ENCODE data around the gene TENT5C.

The TENT5C gene

DNA sequence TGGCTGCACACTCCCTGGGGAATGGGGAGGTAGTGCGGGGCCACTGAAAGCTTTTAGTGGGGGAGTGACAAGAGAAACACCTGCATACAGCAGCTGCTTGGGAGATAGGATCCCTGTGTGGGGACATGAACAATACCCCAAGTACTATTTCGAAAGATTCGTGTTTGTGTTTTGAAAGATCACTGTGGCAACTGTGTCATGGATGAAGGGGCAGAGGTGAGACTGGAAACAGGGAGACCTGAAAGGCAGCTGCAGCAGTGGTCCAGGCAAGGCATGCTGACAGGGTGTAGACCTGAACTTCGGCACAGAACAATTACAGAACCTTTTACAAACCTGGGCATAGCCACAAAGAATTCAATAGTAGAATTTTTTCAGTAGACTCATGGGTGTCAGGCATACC is 32.9 kb downstream of the TENT5C start:
- no peak for FAIRE-seq

DNA sequence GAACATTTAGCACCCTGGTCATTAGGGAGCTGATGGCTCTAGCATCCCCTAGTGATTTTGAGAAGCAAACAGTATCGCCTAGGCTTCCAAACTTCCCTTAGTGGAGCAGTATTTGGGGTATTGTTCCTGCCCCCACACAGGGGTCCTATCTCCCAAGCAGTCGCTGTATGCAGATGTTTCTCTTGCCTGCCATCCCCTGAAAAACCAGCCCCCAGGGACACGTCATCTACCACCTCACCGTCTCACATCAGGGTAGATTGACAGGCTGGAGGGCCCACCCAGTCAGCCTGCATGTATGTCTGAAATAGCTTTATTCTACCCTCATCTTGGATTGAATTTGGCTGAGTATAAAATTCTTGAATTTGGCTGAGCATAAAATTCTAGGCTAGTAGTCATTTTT is 33.9 kb downstream of the TENT5C start:
- FAIRE-seq = no peak

DNA sequence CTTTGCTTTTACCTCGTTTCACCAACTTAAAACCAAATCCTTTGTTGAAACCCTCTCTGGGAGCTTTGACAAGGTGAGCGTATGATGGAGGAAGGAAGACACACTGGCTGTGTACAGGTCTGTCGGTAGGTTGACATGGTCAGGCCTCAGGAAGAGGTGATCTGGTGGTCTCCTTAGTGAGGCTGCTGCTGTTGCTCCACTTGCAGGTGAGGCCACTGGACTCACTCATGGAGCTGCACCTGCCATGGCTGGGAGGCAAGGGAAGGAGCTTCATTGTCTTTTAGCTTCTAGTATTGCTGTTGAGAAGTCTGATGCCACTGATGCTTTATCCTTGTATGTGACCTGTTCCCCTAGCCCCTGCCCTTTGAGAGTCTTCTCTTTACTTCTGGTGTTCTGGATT is 35.7 kb downstream of the TENT5C start:
- no peak for FAIRE-seq

DNA sequence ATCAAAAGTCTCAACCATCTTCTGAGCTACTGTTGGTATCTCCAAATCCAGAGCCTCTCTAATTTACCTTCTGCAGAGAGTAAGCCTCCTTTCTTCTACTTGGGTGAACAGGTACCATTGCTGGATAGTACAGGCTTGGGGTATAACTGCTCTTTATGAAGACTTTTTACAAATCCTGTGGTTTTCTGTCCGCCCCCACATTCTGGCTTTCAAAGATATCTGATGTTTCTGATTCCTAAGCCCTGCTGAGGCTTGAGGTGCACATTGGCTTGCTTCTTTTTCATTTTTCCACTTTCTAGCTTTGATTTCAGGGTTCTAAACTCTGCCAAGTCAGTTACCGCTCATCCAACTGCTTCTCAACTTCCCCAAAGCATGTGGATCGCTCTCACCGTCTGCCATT is 37.1 kb downstream of the TENT5C start:
- no peak for FAIRE-seq

DNA sequence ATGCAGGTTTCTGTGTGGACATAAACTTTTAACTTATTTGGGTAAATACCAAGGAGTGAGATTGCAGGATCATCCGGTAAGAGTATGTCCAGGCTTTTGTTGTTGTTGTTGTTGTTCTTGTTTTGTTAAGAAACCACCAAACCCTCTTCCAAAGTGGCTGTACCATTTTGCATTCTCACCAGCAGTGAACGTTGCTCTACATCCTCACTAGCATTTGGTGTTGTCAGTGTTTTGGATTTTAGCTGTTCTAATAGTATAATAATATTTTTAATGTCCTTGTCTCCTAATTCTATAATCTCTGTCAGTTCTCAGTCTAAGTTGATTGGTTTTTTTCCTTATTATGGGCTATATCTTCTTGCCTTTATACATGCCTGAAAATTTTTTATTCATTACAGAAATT is 37.8 kb downstream of the TENT5C start:
- FAIRE-seq = no peak

DNA sequence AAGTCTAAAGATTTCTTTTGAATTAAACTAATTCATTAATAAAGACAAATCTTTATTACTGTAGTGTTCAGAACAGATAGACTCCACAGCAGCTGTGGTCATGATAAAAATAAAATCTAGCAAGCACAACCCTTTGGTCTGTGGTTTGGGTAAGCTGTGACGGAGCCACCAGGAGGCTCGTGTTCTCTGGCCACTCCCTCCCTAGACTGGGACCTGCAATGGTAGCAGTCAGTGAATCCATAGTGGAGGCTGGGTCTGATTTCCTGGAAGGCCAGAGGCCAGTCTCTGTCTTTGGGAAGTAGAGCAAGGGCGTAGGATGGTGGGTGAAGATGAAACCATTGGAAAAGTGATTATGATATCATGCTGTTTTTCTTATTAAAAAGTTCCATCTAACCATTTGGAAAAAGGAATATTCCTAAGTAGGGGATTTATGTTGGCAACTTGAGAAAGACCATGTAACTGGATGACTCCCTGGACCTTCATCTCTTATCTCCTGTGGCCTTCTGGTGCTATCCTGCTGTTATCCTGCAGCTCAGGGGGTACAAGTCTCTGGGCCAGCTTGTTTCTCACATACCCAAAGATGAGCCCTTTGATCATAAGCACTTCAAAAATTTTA is 39.0 kb downstream of the TENT5C start:
- FAIRE-seq = no peak

DNA sequence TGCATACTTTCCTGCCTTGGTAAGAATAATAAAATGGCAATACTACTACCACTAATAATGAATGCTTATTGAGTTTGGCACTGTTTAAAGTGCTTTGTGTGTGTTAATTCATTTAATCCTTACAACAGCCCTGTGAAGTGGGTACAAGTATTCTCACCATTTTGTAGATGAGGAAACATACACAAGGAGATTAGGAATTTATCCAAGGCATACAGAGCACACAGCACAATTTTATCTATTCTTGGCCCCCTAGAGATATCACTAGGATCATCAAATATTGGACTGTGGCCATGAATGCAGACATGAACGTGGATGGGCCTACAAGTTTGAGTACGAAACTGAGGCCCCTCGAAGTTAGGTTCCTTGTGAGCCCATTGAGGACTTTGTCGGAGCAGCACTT is 39.5 kb downstream of the TENT5C start:
- no peak for FAIRE-seq

DNA sequence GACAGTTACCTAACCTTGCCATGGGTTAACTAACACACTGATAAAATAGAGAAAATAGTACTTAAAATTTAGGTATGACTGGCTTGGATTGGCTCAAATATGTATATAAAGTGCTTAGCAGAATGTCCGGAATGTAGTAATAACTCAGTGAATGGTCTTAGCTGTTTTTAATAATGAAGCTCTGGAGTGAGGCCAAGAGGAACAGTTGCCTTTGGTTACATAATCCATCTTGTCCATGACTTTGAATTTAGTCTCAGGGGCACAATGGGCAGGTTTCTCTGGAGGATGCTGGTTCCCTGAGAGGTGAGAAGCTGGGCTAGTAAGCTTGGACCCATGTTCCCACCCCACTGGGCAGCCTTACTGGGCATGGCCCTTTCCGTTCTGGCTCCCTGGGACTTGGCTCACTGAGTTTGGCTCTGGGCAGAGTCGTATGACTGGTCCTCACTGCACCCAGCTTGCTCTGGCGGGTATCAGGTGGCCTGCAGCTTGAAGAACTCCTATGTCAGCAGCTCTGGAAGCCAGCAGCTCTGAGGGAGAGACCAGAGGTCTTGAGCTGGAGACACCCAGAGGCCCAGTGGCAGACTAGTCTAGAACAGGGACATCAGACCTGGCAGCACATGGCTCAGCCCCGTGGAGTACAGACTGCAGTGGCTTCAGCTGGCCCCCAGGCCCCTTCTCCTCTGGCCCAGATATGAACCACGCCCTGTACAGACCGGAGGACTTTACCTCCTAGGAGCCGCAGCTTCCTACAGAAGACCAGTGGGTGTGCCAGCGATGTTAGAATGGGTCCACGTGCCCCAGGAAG is 40.4 kb downstream of the TENT5C start:
- FAIRE-seq = no peak

DNA sequence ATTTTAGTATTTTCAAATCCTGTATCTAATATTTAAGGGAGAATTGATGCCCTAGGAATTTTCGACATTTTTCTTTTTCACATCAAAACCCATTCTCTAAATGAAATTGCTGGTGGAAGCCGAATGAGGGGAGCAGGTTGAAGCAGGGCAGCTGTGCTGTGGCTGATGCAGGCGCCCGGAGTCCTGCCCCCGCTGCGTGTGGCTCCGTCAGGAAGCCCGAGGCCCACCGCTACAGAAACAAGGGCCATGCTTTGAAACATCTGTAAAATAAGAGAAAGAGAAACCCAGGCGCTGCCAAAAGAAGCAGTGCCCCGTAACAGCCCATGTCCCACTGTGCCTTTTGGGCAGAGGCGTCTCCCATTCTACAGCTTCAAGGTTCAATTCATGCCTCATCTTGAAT is 41.1 kb downstream of the TENT5C start:
- FAIRE-seq = no peak

DNA sequence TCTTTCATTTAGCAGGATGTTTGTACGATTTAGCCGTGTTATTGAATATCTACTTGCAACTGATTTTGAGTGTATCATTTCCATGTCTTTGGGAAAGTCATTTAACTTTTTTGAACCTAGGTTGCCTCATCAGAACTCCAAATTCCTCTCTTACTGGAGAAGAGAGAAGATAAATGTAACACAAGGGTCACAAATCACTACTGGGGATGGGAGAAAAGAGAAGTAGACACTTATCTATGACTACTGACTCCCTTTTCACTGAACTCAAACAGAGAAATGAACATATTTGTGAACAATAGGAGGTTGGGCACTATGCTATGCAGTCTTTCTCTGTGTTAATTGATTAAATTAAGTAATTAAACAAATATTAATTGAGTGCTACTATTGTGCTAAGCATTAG is 42.2 kb downstream of the TENT5C start:
- no peak for FAIRE-seq

DNA sequence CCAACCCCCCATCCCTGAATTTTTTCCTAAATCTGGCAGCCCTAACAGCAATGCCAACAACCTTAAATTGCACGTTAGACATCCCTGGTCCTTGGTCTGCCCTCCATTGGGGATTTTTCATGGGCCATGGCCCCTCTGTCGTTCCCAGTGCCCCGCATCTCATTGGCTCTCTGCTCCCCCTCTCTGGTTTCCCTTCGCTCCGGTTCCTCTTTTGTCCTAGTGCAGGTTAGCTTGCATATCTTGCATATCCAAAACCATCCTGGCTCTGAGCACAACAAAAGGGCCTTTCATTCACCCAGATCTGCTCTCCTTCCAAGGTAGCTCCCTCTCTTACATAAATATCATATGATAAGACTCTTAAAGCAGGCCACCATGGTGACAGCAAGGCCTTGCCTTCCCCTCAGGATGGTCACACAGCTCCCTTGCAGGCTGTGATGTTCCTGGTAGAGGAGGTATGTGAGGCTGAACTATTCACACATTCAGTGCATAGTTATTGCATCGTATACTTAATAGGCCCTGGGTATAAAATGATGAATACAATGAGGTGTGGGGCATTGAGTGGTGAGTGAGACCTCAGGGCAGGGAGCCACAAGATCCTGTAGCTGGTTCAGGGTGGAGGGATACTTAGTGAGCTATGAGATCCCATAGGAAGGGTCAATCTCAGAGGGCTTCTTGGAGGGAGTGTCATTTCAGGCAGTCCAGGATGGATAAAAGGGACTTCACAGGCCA is 45.2 kb downstream of the TENT5C start:
- FAIRE-seq = no peak

DNA sequence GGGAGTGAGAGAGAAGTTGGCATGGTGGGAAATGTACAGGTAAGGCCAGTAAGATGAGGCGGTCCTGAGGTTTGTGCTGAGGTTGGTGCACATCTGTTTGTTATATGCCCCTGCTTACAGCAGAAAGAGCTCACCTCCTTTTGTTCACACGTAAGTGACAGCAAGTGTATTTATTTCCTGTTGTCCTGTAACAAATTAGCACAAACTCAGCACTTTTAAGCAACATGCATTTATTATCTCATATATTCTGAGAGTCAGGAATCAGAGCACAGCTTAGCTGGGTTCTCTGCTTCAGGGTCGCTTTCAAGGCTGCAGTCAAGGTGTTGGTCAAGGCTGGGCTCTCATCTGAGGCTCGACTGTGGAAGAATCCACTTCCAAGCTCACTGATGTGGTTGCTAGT is 45.8 kb downstream of the TENT5C start:
- FAIRE-seq = no peak

DNA sequence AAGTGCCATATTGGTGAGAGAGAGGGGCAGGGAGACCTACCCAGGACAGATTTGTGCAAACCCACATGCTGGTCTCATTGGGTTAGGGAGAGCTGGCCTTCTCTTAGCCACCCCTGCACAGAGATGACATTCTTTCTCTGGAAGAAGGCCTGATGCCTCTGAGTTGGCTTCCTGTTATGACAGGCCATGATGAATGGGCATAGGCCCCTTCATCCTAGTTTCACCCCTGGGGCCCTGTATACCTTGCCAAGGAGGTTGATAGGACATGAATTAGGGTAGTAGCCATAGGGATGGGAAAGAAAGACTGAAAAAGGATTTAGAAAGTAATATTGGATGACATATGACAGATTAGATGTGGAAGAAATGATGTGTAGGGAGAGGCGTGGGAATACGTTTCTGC is 46.6 kb downstream of the TENT5C start:
- no peak for FAIRE-seq

DNA sequence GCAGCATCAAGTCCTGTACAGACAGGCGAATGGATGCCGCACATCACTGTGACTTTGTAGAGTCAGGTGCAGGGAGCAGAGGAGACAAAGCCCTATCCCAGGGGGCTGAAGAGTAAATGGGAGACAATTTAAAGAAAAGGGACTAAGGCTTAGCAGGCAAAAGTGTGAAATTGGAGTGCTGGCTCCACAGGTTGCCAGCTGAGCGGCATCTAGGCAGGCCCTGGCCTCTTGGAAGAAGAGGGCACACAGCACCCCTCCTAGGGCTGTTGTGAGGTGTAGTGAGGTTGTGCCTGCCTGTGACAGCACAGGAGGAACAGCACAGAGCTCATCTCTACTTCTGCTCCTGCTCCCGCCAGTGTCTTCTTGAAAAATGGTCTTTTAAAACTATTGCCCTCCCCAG is 47.3 kb downstream of the TENT5C start:
- no peak for FAIRE-seq

DNA sequence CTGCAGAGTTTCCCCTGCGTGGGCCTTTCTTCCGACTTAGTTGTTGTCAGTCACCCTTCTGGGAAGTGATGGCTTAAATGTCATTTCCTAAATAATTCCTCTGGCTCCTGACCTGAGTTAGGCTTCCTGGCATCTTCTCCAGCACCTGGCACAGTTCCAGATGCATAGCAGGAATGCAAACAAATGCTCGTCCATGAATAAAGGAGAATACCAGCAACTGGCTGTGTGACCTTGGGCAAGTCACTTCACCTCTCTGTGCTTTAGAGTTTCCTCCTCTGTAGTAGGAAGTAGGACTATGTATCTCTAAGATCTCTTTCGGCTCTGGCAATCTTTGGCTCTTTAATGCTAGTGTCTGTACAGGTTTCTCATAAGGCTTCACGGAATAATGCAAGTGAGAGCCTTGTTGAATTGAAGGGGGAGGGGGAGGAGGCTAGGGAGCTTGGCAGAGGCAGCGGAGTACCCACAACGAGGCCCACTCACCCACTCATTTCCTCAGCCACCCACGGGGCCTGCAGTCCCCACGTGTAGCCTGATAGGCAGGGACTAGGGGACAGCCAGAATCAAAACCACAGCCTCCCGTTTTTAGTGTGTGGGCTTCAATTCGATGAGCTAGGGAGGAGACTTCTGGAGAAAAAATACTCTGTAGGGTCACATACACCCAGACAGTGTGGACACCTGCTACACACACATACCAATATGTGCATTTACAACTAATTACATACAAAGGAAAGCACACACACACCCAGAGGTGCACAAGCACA is 48.1 kb downstream of the TENT5C start:
- no peak for FAIRE-seq

DNA sequence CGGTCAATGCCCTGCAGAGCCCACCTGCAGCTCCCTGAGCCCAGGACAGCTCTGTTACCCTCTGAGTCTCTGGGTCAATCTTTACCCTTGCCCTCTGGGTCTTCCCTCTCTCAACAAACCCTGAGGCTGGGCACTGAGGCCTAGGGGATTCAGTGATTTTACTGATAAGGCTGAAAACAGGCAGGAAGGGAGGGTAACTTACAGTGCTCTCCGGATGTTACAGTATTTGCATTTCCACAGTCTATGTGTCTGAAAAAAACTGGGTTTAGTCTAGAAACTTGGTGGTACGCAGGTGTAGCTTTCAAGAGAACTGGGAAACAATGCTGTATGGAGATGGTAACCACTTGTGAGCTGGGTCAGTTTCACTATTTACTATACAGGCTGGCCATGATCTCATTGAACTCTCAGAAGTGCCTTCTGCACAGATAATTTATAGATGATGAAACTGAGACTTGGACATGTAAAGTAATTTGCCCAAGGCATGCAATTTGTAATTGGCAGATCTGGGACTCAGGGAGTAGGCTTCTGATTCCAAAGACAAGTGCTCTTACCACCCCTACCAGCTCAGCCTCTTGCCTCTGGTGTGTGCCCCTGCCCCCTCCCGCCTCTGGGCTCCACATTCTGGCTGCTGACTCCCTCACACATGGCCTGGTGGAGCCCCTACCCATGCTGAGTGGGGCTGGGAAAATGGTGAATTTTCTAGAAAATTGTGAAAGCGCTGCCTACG is 48.8 kb downstream of the TENT5C start:
- FAIRE-seq = no peak

DNA sequence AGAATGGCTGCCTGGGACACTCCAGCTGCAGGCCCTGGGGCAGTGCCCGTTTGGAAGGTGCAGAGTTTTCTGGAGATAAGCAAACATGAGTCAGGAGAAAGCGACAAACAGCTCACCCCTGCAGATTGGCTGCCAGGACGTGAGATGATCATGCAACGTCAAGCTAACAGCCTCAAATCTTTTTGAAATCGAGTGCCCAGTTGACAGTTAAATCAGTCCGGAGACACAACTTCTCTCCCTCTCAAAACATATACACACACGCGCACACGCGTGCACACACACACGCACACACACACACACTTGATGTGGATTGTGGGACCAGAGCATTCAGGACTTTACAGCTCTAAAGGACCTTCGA is 49.4 kb downstream of the TENT5C start:
- FAIRE-seq = no peak

DNA sequence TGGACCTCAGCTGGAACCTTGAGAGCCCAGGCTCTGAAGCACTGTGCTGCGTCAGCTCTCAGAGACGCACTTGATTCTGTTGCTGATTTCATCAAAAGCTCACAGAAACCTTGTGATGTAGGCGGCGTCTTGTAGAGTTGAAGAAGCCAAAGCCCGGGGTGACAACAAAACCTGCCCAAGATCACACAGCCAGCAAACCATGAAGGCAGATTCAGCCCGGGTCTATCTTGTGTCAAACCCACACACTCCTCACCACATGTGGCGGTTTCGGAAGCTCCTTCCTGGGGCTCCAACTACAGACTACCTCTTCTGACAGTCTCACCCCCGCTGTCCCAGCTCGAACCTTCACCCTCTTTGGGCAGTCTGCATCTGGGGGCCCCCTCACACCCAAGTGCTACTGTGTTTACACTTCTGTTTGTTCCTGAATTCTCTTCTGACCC is 50.4 kb downstream of the TENT5C start:
- FAIRE-seq = no peak

DNA sequence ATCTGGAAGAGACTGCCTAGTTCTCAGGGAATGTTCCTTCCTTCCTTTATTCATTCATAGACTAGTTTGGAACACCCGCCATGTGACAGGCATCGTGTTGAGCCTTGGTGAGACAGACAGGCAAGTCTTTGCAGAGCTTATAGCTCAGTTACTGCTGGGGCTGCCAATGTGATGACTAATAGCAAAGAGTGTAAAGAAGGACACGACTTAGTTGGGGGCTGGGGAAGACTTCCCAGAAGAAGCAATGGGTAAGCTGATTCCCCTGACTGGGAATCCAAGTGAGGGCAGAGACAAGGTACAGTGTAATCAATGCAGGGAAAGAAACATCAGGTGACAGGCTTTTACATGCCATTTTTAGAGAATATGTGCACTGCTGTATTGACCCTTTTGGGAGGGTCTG is 51.2 kb downstream of the TENT5C start:
- FAIRE-seq = no peak

DNA sequence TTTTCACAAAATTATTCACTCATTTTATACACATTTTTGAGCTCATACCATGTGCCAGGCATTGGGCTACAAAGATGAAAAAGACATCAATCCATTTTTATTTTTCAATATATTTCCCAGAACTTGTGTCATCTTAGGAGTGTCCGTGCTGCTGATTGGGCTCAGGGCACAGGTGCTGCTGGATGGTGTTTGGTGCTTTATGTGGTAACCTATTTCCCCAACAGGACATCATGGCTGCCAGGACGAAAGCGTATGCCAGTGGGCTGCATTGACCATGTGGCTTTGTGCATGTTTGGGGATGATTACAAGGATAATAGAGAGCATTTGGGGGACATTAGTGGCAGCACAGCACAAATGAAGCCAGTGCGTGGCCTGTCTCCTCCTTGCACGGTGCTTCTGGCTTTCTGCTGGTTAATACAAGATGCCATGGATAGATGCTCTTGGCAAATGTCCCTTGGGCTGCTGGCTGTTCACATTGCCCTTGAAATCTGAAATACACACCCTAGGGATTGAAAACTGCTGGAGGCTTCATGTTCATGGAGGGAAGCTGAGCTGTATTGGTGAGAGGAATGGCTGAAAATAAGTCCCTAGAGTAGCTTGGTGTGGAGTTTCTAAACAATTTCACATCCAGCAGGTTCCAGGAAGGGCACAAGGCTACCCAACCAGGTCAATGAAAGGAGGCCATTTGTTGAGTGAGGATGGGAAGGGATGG is 52.3 kb downstream of the TENT5C start:
- no peak for FAIRE-seq

DNA sequence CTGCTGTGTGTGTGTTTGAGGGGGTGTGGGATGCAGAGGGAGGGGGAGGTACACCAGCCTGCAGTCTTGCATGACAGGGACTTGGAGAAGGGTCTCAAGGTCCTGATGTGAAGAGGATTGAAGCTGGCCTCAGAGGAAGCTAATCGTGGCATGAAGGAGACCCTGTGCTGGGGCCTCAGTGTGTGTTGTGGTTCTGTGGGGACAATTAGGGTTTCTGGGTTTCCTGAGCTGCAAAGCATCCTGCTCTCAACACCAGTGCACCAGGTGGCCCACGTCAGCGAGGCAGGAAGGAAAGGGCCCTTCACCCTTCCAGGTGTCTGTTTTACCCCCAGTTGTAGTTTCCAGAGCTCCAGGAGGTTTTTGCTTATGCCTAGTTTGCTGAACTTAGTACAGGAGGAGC is 52.8 kb downstream of the TENT5C start:
- no peak for FAIRE-seq

Data from islet of Langerhans (tissue), 1 donor.